Breast epithelium (tissue), 4 donors: ENCODE data around the gene BIN1. TPM values are rescaled to one million over a fixed set of nuclear protein-coding genes. Genes with fewer than 3 reads are reported as not detected.

Source experiments
- DNase-seq, 2 donors: peaks; one replicate each; pipeline ENCODE4 v3.0.0-alpha.2; 2019; ENCODE audit warnings: low spot score in 2 of 2
- H3K27ac ChIP-seq, 2 donors: fragments of 200-600 bp; sonication (generic) in 1 of 2; one replicate each; pipeline ENCODE4 v1.5.1; 2016 to 2019; ENCODE audit warnings: mild to moderate bottlenecking in 1 of 2
- H3K27me3 ChIP-seq, 2 donors: fragments of 200-600 bp; sonication (generic) in 1 of 2; one replicate each; pipeline versions ENCODE4 v1.5.1 to v1.6.0; 2017 to 2019; ENCODE audit warnings: control low read depth in 1 of 2, mild to moderate bottlenecking in 1 of 2
- H3K36me3 ChIP-seq: fragments of 200-600 bp; one replicate; pipeline ENCODE4 v1.5.1; 2019
- H3K4me1 ChIP-seq, 2 donors: fragments of 200-600 bp; sonication (generic); one replicate each; pipeline ENCODE4 v1.5.1; 2016 to 2019; ENCODE audit warnings: control low read depth in 1 of 2
- H3K4me3 ChIP-seq, 3 donors: fragments of 200-600 bp; sonication (generic); 1 replicate in 2 of 3; 2 replicates in 1 of 3; pipeline ENCODE4 v1.5.1; 2016 to 2019; ENCODE audit warnings: mild to moderate bottlenecking in 3 of 3, moderate library complexity in 2 of 3
- H3K9me3 ChIP-seq, 2 donors: fragments of 200-600 bp; sonication (generic) in 1 of 2; one replicate each; pipeline ENCODE4 v1.5.1; 2016 to 2019; ENCODE audit warnings: control low read depth in 1 of 2
- POLR2A ChIP-seq: fragments of 450-650 bp; IDR thresholded peaks from one replicate; pipeline ENCODE4 v1.6.1; 2016; ENCODE audit warnings: antibody characterized with exemption, mild to moderate bottlenecking, moderate library complexity
- POLR2AphosphoS5 ChIP-seq, 3 donors: sonication (generic); formaldehyde crosslinking; IDR thresholded peaks; one replicate each; pipeline ENCODE4 v1.6.1; 2017; ENCODE audit warnings: antibody characterized with exemption in 3 of 3
- intact Hi-C: fragments of 100-400 bp; cut with DNase I; formaldehyde crosslinking; loops from one replicate; pipeline ENCODE4 v1.15.1; 2023; ENCODE audit warnings: low total_unique reads
- total RNA-seq, 3 donors: library from RNA; depleted of rRNA; stranded (reverse); fragments of >200 nt; gene quantifications; one replicate each; pipeline ENCODE4 v1.1.0, GENCODE V29; 2016
- TF ChIP-seq, protein P1 (sequence below), 3 donors: fragments of 450-650 bp; IDR thresholded peaks; one replicate each; pipeline ENCODE4 v1.5.1; 2016 to 2017; ENCODE audit warnings: antibody characterized with exemption in 3 of 3, mild to moderate bottlenecking in 3 of 3, moderate library complexity in 3 of 3

Gene BIN1
- total RNA-seq, 3 donors from 2014 or later: 30.1 to 74.4 (median 59.3) TPM

DNA sequence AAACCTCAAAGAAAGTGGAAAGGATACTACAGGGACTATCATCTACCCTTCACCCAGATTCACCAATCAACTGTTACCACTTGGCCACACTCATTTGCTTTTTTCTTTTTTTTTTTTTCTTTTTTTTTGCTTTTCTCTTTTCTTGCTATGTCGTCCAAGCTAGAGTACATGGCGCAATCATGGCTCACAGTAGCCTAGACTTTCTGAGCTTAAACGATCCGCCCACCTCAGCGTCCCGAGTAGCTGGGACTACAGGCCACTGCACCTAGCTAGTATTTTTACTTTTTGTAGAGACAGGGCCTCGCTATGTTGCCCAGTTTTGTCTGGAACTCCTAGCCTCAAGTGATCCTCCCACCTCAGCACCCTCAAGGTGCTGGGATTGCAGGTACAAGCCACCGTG is 24.0 kb downstream of the BIN1 start:
- peak overlapping the region; percentile 60 to 93 for H3K27ac ChIP-seq
- peaks cover 16 to 25% of the 10 kb centered on the region in 2 donors for H3K4me1 ChIP-seq

DNA sequence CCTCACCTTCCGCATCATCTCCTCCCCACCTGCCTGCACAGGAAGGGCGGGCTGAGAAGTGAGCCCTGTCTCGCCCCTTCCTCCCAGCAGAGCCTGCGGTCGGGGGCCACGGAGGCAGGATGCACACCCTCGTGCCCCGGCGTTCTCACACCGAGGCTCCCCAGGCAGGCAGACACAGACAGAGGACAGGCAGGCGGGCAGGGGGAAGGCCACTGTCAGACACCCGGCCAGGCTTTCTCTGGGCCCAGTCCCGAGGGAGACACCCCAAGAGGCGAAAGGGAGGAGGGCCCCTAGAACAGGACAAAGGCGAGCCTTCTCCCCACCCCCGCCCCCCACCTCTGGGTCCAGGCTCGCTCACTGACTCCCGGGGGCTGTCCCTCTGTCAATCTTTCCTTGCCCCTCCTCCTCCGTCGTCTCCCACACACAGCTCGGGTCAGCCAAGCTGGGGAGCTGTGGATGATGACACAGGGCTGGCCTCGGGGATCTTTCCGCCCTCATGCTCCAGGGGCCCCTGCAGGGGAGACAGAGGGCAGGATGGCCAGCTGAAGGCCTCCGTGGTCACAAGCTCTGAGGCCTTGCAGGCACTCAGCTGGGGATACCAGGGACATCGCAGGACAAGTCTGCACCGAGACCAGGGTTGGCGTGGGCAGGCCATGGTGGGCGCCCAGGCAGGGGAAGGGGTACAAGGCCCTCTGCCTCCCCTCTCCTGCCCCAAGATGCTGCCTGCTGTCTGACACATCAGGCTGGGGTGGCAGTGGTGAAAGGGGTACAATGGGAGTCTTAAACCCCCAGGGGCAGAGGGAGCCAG is 24.9 kb downstream of the BIN1 start:
- H3K27ac ChIP-seq: peak overlapping the region; percentile 60 to 88
- H3K27me3 ChIP-seq: no peaks in the 10 kb centered on the region
- intact Hi-C loops: no loop called here
- TF ChIP-seq POLR2A (no peak), POLR2AphosphoS5 (IDR thresholded peaks at IDR 0.05) (no peak)
- TF ChIP-seq, protein P1, sequence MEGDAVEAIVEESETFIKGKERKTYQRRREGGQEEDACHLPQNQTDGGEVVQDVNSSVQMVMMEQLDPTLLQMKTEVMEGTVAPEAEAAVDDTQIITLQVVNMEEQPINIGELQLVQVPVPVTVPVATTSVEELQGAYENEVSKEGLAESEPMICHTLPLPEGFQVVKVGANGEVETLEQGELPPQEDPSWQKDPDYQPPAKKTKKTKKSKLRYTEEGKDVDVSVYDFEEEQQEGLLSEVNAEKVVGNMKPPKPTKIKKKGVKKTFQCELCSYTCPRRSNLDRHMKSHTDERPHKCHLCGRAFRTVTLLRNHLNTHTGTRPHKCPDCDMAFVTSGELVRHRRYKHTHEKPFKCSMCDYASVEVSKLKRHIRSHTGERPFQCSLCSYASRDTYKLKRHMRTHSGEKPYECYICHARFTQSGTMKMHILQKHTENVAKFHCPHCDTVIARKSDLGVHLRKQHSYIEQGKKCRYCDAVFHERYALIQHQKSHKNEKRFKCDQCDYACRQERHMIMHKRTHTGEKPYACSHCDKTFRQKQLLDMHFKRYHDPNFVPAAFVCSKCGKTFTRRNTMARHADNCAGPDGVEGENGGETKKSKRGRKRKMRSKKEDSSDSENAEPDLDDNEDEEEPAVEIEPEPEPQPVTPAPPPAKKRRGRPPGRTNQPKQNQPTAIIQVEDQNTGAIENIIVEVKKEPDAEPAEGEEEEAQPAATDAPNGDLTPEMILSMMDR (IDR thresholded peaks at IDR 0.05): no peak
- H3K36me3 ChIP-seq: no peaks in the 10 kb centered on the region
- peak overlapping the region in 2 of 3 donors; percentile 13 to 49 for H3K4me3 ChIP-seq
- peaks cover 16 to 25% of the 10 kb centered on the region in 2 donors for H3K4me1 ChIP-seq
- no peaks in the 10 kb centered on the region for H3K9me3 ChIP-seq
- no peak for DNase-seq

More for the DNA sequence above, 24.0 kb downstream of the BIN1 start:
- TF ChIP-seq POLR2A (no peak), POLR2AphosphoS5 (IDR thresholded peaks at IDR 0.05) (no peak)
- TF ChIP-seq, protein P1 (IDR thresholded peaks at IDR 0.05): no peak
- H3K9me3 ChIP-seq: no peaks in the 10 kb centered on the region
- H3K4me3 ChIP-seq: no peak overlapping the region
- no peaks in the 10 kb centered on the region for H3K36me3 ChIP-seq
- intact Hi-C loops: no loop called here
- no peak for DNase-seq
- no peaks in the 10 kb centered on the region for H3K27me3 ChIP-seq

DNA sequence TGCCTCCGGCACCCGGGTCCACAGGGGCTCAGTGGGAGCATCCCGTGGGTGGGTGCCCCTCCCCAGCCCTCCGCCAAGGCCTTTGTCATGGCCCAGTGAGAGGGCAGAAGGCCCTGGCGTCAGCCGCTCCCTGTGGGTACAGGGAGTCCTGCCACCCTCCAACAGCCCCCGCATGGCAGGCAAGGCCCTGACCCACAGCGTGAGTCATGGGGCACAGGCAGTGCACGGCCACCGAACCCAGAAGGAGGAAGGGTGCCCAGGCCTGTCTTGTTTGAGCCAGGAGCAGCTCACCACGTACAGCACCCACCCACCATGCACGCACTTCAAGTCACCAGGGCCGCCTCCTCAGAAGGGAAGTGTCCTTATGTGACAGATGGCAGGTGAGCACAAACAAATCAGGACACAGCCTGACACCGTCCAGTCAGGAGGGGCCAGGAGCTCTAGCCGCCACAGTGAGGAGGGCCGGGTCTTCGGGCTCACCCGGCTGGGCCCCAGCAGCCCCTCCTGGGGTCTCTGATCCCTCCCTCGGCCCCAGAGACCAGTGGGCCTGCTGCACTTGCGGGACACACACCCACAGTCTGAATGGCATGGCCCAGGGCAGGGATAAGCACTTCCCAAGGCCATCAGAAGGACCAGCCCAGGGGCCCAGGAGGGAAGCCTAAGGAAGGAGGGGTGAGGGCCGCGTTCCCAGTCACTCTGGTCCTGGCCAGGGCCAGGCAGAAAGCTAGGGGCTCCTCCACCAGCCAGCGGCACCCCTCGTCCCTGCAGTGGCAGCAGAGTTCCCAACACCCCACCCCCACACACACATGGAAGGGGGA is 25.8 kb downstream of the BIN1 start:
- Histone ChIP-seq H3K4me1 (peaks cover 16 to 24% of the 10 kb centered on the region in 2 donors), H3K4me3 (peak overlapping the region in 2 of 3 donors; percentile 13 to 49), H3K27ac (peak overlapping the region; percentile 60 to 88), H3K27me3 (no peaks in the 10 kb centered on the region), H3K9me3 (no peaks in the 10 kb centered on the region), H3K36me3 (no peaks in the 10 kb centered on the region)
- intact Hi-C loops: no loop called here
- TF ChIP-seq POLR2AphosphoS5 (IDR thresholded peaks at IDR 0.05) (no peak), POLR2A (no peak)
- TF ChIP-seq, protein P1 (IDR thresholded peaks at IDR 0.05): no peak
- DNase-seq: no peak

DNA sequence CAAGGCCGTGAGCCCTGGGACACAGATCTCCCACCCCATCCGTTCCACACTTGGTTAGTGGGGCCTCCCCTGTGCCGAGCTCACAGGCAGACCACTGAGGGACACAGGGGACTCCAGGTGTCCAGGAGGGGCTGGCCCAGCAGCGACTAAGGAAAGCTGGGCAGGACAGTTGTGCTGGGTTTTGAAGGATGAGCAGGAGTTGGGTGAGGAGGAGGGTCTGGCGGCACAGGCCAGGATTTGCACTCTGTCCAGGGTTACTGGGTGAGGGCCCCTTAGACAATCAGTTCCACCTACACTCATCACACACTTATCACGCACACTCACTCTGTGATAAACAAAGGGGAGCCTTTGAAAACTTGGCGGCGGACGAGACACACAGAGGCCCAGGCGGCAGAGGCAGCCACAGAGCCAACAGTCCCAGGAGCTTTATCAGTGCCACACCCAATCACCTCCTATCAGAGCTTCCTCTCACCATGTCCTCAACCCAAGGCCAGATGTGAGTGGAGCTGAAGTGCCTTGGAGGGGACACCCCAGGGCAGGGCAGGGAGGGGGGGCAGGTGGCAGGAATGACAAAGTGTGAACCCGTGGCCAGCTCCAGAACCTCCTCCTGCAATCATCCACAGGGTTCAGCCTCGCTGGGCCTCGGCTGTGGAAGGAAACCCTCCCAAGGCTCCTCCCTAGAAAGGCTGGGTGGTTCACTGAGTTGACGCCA is 26.6 kb downstream of the BIN1 start:
- Histone ChIP-seq H3K9me3 (no peaks in the 10 kb centered on the region), H3K36me3 (no peaks in the 10 kb centered on the region), H3K27me3 (no peaks in the 10 kb centered on the region), H3K4me3 (peak overlapping the region in 1 of 3 donors; percentile 49), H3K27ac (peak overlapping the region in 1 of 2 donors; percentile 88), H3K4me1 (peaks cover 11 to 18% of the 10 kb centered on the region in 2 donors)
- TF ChIP-seq POLR2A (no peak), POLR2AphosphoS5 (IDR thresholded peaks at IDR 0.05) (no peak)
- TF ChIP-seq, protein P1 (IDR thresholded peaks at IDR 0.05): no peak
- no peak for DNase-seq
- intact Hi-C loops: no loop called here
